ENCODE measurements around the gene TMEM255B. TPM values are rescaled to one million over a fixed set of nuclear protein-coding genes. Genes with fewer than 3 reads are reported as not detected.

The TMEM255B gene
- total and polyA plus RNA-seq, 4 donors, result 0.63 to 67.3 (median 20.4) TPM

DNA sequence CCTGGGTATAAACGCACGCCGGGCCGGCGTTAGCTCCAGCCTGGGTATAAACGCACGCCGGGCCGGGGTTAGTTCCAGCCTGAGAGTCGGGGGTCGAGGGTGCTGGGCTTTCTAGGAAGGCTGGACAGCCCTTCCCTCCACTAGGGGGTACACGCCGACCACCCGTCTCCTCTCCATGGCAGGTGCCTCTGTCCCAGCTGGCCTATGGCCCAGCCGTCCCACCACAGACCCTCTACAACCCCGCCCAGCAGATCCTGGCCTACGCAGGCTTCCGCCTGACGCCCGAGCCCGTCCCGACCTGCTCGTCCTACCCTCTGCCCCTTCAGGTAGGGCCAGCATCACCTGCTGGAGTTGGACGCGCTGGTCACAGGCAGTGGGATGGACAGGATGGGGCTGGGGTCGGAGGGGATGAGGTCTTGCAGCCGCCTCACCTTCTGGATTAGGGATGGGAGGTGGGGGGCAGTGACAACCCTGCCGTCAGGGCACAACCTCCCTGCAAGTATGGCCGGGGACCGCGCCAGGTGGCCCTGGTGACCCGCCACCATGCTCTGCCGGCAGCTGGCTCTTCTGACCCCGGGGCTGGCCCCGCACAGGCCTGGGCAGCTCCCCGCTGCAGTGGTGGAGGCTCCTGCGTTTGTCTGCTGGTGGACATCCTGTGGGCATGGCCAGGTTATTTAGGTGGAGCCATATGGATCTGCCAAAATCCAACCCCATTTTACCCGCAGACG, 45.8 kb downstream of the TMEM255B start:
- H3K4me3 ChIP-seq (ENCODE audit: low read length in 2 of 2), result no peak overlapping the region
- ATAC-seq (ENCODE audit: low FRiP score), result peak; percentile 4
- no peaks in the 10 kb centered on the region for H3K9me3 ChIP-seq (ENCODE audit: control insufficient read depth, low read length)
- no peaks in the 10 kb centered on the region for H3K4me1 ChIP-seq (ENCODE audit: control insufficient read depth in 1 of 2, insufficient read depth in 2 of 2, low read length in 2 of 2)
- DNase-seq, result peak; percentile 45 to 59
- H3K27ac ChIP-seq (ENCODE audit: low read depth in 1 of 2, low read length in 2 of 2), result no peak overlapping the region
- H3K27me3 ChIP-seq (ENCODE audit: control insufficient read depth in 1 of 2, insufficient read depth in 2 of 2, low read length in 1 of 2), result no peaks in the 10 kb centered on the region
- intact Hi-C loops (cut with DNase I), result no loop called here
- WGBS, 2 donors, result 91 to 92% methylated on average over 39 of the region's 39 CpGs
- no peaks in the 10 kb centered on the region for H3K36me3 ChIP-seq (ENCODE audit: control insufficient read depth in 1 of 2, insufficient read depth in 2 of 2, low read length in 1 of 2)

DNA sequence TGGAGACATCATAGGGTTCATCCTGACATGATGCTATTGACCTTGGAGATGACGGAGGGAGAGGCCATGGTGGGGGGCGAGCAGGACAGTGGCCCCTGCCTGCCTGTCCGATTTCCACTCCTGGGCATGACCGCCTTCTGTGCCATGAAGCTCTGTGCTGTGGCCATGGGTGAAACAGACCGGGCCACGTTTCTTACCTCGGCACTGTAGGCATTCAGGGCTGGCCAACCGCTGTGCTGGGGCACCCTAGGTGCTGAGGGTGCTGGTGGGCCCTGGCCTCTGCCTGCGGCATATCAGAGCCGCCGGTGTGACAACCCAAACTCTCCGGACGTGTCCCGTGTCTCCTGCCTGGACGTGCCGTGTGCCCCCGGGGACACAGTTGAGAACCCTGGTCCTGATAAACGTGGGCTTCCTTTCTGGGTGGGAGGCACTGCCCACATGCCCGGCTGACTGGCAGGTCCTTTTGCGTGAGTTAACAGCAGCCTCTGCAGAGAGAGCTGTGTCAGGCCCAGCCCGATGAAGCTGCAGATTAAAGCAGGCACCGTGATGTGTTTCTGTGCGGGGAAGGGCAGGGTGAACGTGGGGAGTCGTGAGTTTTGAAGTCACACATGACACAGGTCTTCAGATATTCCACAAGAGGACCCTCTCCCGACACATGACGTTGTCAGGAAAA, 46.5 kb downstream of the TMEM255B start:
- no peak overlapping the region for H3K27ac ChIP-seq (ENCODE audit: low read depth in 1 of 2, low read length in 2 of 2)
- H3K9me3 ChIP-seq (ENCODE audit: control insufficient read depth, low read length), result no peaks in the 10 kb centered on the region
- H3K36me3 ChIP-seq (ENCODE audit: control insufficient read depth in 1 of 2, insufficient read depth in 2 of 2, low read length in 1 of 2), result no peaks in the 10 kb centered on the region
- ATAC-seq (ENCODE audit: low FRiP score) (no peak), DNase-seq (peak; percentile 36 to 71)
- WGBS, 2 donors, result 93% methylated on average over 27 of the region's 27 CpGs
- H3K4me3 ChIP-seq (ENCODE audit: low read length in 2 of 2), result no peak overlapping the region
- no peaks in the 10 kb centered on the region for H3K27me3 ChIP-seq (ENCODE audit: control insufficient read depth in 1 of 2, insufficient read depth in 2 of 2, low read length in 1 of 2)
- intact Hi-C loops (cut with DNase I), result no loop called here
- H3K4me1 ChIP-seq (ENCODE audit: control insufficient read depth in 1 of 2, insufficient read depth in 2 of 2, low read length in 2 of 2), result no peaks in the 10 kb centered on the region

DNA sequence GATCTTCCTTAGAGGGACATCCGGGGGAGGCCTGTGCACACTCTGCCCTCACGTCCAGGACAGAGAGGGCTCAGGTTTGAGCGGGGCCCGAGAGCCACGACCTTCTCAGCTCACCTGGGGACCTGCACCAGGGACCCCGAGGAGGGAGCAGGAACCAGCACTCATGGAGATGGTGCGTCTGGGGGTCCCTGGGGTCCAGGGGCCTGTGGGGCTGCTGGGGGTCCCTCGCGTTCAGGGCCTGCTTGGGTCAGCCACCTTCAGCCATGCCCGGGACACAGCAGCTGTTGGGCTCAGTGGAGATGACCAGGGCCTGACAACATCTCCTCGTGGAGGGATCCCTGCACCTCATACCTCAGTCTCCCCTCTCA, 47.1 kb downstream of the TMEM255B start:
- intact Hi-C loops (cut with DNase I), result no loop called here
- no peaks in the 10 kb centered on the region for H3K4me1 ChIP-seq (ENCODE audit: control insufficient read depth in 1 of 2, insufficient read depth in 2 of 2, low read length in 2 of 2)
- H3K27me3 ChIP-seq (ENCODE audit: control insufficient read depth in 1 of 2, insufficient read depth in 2 of 2, low read length in 1 of 2), result no peaks in the 10 kb centered on the region
- DNase-seq, result peak; percentile 18 to 53
- no peak for ATAC-seq (ENCODE audit: low FRiP score)
- no peaks in the 10 kb centered on the region for H3K9me3 ChIP-seq (ENCODE audit: control insufficient read depth, low read length)
- no peak overlapping the region for H3K4me3 ChIP-seq (ENCODE audit: low read length in 2 of 2)
- no peaks in the 10 kb centered on the region for H3K36me3 ChIP-seq (ENCODE audit: control insufficient read depth in 1 of 2, insufficient read depth in 2 of 2, low read length in 1 of 2)
- H3K27ac ChIP-seq (ENCODE audit: low read depth in 1 of 2, low read length in 2 of 2), result no peak overlapping the region
- 95% methylated on average over 7 to 11 of the region's 11 CpGs for WGBS, 2 donors

DNA sequence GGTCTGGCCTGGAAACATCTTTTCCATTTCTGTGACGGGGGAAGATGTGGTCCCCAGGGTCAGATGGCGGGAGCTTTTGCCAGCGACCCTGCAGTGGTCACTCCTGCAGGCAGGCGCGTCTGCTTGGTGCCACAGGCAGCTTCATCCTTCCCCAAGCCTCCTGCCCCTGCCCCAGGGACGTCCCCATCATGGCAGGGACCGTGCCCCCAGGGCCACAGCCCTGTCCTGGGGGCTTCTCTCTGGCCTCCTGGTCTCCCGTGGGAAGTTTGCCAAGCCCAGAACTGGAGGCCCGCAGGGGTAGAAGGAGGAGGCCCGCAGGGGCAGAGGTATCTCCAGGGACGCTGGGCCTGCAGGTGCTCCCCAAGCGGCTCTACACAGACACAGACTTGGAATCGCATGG, 47.5 kb downstream of the TMEM255B start:
- intact Hi-C loops (cut with DNase I), result no loop called here
- H3K4me1 ChIP-seq (ENCODE audit: control insufficient read depth in 1 of 2, insufficient read depth in 2 of 2, low read length in 2 of 2), result no peaks in the 10 kb centered on the region
- H3K27ac ChIP-seq (ENCODE audit: low read depth in 1 of 2, low read length in 2 of 2), result no peak overlapping the region
- no peaks in the 10 kb centered on the region for H3K27me3 ChIP-seq (ENCODE audit: control insufficient read depth in 1 of 2, insufficient read depth in 2 of 2, low read length in 1 of 2)
- H3K36me3 ChIP-seq (ENCODE audit: control insufficient read depth in 1 of 2, insufficient read depth in 2 of 2, low read length in 1 of 2), result no peaks in the 10 kb centered on the region
- no peak overlapping the region for H3K4me3 ChIP-seq (ENCODE audit: low read length in 2 of 2)
- DNase-seq (peak in 1 of 2 donors; percentile 44), ATAC-seq (ENCODE audit: low FRiP score) (no peak)
- no peaks in the 10 kb centered on the region for H3K9me3 ChIP-seq (ENCODE audit: control insufficient read depth, low read length)
- 94% methylated on average over 13 of the region's 13 CpGs for WGBS, 2 donors

DNA sequence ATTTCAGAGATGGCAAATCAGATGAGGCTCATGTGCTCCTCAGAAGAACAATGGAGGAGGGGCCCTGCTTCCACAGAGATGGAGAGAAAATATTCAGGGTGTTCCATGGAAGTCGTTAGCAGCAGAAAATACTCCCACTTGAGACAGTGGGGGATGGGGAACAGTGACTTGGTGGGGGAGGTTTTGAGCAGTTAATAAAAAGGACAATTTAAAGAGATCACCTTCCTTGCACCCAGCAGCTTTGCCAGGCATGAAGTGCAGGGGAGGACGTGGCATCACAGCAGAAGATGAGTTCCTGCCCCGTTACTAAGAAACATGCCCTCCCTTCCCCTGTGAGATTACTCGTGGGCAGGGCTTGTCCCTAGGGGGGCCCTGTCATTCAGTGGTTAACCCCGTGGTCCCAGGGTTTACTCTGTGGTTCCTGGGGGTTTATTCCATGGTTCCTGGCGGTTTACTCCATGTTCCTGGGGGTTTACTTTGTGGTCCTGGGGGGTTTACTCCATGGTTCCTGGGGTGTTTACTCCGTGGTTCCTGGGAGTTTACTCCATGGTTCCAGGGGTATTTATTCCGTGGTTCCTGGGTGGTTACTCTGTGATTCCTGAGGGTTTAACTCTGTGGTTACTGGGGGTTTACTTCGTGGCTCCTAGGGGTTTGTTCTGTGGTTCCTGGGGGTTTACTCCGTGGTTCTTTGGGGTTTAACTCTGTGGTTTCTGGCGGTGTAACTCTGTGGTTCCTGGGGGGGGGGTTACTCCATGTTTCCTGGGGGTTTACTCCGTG, 49.2 kb downstream of the TMEM255B start:
- no peaks in the 10 kb centered on the region for H3K36me3 ChIP-seq (ENCODE audit: control insufficient read depth in 1 of 2, insufficient read depth in 2 of 2, low read length in 1 of 2)
- H3K27me3 ChIP-seq (ENCODE audit: control insufficient read depth in 1 of 2, insufficient read depth in 2 of 2, low read length in 1 of 2), result no peaks in the 10 kb centered on the region
- no peak overlapping the region for H3K27ac ChIP-seq (ENCODE audit: low read depth in 1 of 2, low read length in 2 of 2)
- WGBS, 2 donors, result 82 to 85% methylated on average over 12 of the region's 12 CpGs
- ATAC-seq (ENCODE audit: low FRiP score) (no peak), DNase-seq (no peak)
- no peak overlapping the region for H3K4me3 ChIP-seq (ENCODE audit: low read length in 2 of 2)
- no peaks in the 10 kb centered on the region for H3K4me1 ChIP-seq (ENCODE audit: control insufficient read depth in 1 of 2, insufficient read depth in 2 of 2, low read length in 2 of 2)
- intact Hi-C loops (cut with DNase I), result no loop called here
- no peaks in the 10 kb centered on the region for H3K9me3 ChIP-seq (ENCODE audit: control insufficient read depth, low read length)

DNA sequence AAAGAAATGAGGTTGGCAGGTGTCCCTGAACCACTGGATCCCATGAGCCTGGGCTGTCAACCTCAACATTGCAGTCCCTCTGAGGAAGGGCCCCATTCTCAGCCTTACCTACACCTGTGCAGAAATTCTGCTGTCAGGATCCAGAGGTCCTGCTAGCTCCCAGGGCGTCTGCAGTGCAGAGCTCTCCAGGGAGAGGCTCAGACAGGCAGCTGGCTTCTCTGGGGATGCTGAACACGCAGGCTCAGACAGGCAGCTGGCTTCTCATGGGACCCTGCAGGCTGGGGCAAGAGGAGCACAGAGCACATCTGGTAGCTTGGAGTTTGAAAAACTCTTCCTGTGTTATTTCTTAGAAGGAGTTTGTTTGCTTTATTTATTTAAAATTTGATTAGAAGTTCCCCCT, 50.9 kb downstream of the TMEM255B start:
- WGBS, 2 donors, result 70 to 85% methylated on average over 2 of the region's 2 CpGs
- ATAC-seq (ENCODE audit: low FRiP score), result no peak

DNA sequence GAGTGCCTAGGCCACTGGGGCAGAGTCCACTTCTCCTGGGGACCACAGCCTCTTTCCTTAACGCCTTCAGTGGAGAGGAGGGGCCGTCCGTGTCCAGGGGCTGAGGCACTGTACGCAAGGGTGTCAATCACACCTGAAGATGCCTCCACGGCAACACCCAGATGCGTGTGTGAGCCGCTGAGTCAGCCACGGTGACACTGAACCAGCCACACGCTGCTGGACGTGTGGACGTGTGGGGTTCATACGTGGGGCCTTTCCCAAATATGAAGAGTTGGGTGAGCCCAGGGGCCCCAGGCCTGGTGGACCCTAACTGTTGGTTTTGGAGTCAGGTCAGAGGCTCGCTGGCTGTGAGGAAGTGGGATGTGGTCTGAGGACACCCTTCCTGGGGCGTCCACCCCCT, 51.6 kb downstream of the TMEM255B start:
- DNase-seq (peak in 1 of 2 donors; percentile 34), ATAC-seq (ENCODE audit: low FRiP score) (no peak)
- no peak overlapping the region for H3K27ac ChIP-seq (ENCODE audit: low read depth in 1 of 2, low read length in 2 of 2)
- no peaks in the 10 kb centered on the region for H3K27me3 ChIP-seq (ENCODE audit: control insufficient read depth in 1 of 2, insufficient read depth in 2 of 2, low read length in 1 of 2)
- no peaks in the 10 kb centered on the region for H3K9me3 ChIP-seq (ENCODE audit: control insufficient read depth, low read length)
- no peaks in the 10 kb centered on the region for H3K4me1 ChIP-seq (ENCODE audit: control insufficient read depth in 1 of 2, insufficient read depth in 2 of 2, low read length in 2 of 2)
- intact Hi-C loops (cut with DNase I), result loop anchor here in 1 of 2 donors (5.0 kb wide), 1 partner anchor 417 kb away; no protein-coding TSS in a partner anchor
- no peak overlapping the region for H3K4me3 ChIP-seq (ENCODE audit: low read length in 2 of 2)
- H3K36me3 ChIP-seq (ENCODE audit: control insufficient read depth in 1 of 2, insufficient read depth in 2 of 2, low read length in 1 of 2), result no peaks in the 10 kb centered on the region
- 92 to 93% methylated on average over 14 of the region's 14 CpGs for WGBS, 2 donors

More for the DNA sequence above, 50.9 kb downstream of the TMEM255B start:
- intact Hi-C loops (cut with DNase I), result loop anchor here in 1 of 2 donors (5.0 kb wide), 1 partner anchor 417 kb away; no protein-coding TSS in a partner anchor
- H3K36me3 ChIP-seq (ENCODE audit: control insufficient read depth in 1 of 2, insufficient read depth in 2 of 2, low read length in 1 of 2), result no peaks in the 10 kb centered on the region
- H3K4me1 ChIP-seq (ENCODE audit: control insufficient read depth in 1 of 2, insufficient read depth in 2 of 2, low read length in 2 of 2), result no peaks in the 10 kb centered on the region
- H3K9me3 ChIP-seq (ENCODE audit: control insufficient read depth, low read length), result no peaks in the 10 kb centered on the region
- no peak overlapping the region for H3K4me3 ChIP-seq (ENCODE audit: low read length in 2 of 2)
- H3K27ac ChIP-seq (ENCODE audit: low read depth in 1 of 2, low read length in 2 of 2), result no peak overlapping the region
- DNase-seq, result no peak
- H3K27me3 ChIP-seq (ENCODE audit: control insufficient read depth in 1 of 2, insufficient read depth in 2 of 2, low read length in 1 of 2), result no peaks in the 10 kb centered on the region

DNA sequence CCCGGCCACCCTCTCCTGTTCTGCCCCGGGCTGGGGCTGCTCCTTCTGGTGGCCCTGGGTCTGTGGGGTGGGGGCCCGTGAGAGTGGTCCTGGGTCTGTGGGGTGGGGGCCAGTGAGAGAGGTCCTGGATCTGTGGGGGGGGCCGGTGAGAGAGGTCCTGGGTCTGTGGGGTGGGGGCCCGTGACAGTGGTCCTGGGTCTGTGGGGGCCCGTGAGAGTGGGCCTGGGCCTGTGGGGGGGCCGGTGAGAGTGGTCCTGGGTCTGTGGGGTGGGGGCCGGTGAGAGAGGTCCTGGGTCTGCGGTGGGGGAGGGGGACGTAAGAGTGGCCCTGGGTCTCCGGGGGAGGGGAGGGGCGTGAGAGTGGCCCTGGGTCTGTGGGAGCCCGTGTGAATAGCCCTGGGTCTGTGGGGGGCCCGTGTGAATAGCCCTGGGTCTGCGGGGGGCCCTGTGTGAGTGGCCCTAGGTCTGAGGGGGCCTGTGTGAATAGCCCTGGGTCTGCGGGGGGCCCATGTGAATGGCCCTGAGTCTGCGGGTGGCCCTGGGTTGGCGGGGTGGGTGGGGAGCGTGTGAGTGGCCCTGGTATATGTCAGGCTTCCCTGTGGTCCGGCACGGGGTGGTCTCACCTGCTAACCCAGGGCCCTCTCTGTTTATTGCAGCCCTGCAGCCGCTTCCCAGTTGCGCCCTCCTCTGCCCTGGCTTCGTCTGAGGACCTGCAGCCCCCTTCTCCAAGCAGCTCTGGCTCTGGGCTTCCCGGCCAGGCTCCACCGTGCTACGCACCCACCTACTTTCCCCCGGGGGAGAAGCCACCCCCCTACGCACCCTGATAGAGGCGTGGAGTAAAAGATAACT, 52.3 kb downstream of the TMEM255B start:
- Histone ChIP-seq H3K4me1 (ENCODE audit: control insufficient read depth in 1 of 2, insufficient read depth in 2 of 2, low read length in 2 of 2) (no peaks in the 10 kb centered on the region), H3K27me3 (ENCODE audit: control insufficient read depth in 1 of 2, insufficient read depth in 2 of 2, low read length in 1 of 2) (no peaks in the 10 kb centered on the region), H3K27ac (ENCODE audit: low read depth in 1 of 2, low read length in 2 of 2) (no peak overlapping the region), H3K36me3 (ENCODE audit: control insufficient read depth in 1 of 2, insufficient read depth in 2 of 2, low read length in 1 of 2) (no peaks in the 10 kb centered on the region), H3K9me3 (ENCODE audit: control insufficient read depth, low read length) (no peaks in the 10 kb centered on the region), H3K4me3 (ENCODE audit: low read length in 2 of 2) (no peak overlapping the region)
- DNase-seq, result no peak
- ATAC-seq (ENCODE audit: low FRiP score), result no peak
- intact Hi-C loops (cut with DNase I), result loop anchor here in 1 of 2 donors (5.0 kb wide), 1 partner anchor 416 kb away; no protein-coding TSS in a partner anchor
- WGBS, 2 donors, result 86 to 90% methylated on average over 25 to 30 of the region's 30 CpGs
